ENCODE data around the gene TFDP1.
"Not testable (repeated sequence)": the region's sequence is repeated elsewhere in the genome, so short reads cannot be mapped to it uniquely, and the experiment has no call there.

TFDP1 gene

GRCh38 chr13:113551081-113552000, 33.2 kb upstream of the TFDP1 start:
- DNase-seq: no peak

DNA sequence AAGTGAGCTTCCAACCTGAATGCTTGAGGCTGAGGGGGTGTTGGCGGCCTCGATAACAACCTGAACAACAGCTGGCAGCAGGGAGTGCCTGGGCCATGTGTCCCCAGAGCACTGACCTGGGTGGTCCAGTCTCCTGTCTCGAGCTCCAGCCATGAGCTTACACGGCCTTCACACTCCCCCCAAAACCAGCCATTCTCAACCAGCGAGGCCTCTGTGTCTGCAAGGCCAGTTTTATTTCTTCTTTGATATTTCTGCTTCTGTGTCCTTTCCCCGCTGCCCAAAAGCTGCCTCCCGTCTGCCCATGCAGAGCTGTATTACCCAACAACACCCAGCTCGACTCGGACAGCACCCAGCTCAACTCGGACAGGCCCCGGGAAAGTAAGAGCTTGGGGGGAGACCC, 32.5 kb upstream of the TFDP1 start:
- DNase-seq: no peak

DNA sequence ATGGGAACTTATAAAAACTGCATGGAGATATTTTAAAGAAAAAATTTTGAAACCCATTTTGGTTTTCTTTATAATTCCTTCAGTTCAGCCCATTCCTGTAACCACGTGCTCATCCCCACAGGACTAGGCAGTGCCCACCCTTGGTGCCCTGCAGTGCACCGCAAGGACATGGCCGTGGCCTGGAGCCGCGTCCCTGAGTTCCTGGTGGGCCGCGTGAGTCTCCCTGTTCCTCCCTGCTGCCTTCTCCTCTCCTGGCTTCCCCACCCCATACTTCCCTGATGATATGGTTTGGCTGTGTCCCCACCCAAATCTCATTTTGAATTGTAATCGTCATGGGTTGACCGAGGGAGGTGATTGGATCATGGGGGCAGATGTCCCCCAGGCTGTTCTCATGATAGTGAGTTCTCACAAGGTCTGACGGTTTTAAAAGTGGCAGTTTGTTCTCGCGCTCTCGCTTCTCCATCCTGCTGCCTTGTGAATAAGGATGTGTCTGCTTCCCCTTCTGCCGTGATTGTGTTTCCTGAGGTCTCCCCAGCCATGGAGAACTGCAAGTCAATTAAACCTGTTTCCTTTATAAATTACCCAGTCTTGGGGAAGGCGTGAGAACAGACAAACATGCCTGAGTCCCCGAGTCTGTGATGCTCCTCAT, 31.6 kb upstream of the TFDP1 start:
- DNase-seq: no peak

DNA sequence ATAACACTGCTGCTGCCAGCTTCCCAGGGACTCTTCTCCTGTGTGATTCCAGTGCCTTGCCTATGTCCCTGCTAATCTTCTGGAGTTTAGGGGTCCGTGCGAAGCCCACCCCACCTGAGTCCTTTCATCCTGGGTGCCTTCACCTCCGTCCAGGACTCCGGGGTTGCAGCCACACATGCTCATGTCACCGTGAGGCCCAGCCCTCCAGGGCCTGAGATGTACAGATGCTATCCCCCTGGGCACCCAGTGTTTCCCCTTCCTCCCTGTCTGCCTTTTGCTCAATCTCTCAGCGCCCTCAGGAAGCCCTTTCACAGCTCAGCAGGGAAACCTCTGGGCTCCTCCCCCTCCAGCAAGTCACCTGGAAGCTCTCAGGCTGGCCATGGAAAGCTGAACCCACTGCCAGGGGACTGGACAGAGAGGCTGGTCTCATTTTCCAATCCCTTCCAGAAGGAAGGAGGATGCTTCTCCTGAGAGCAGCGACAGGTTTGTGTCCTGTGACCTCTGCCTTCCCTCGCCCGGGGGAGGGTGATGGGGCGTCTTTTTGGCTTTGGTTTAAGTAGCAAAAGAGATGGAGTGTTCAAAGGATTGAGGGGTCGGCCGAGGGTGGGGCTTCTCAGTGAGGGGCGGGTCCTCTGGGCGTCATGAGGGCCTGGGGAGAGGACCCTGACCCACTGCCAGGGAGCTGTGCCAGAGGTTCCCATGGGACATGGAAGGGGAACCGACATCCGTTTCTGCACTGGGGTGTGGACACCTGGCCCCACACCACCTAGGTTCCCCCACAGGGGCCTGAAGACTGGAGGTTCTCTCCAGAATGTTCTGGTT, 30.8 kb upstream of the TFDP1 start:
- DNase-seq: no peak

DNA sequence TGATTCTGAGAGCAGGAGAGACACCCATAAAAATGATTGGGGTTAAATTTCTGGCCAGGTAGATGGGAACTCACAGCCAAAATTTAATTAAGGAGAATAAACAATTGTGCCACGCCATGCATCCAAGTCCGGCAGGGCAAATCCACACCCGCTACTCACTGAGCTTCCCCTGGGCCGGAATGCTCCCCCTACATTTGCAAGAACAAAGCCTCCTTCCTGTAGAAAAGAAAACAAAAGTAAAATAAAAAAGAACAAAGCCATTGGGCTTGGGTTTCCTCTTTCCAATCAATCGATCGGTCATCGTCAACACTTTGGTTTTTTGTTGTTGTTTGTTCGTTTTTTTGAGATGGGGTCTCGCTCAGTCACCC, 30.2 kb upstream of the TFDP1 start:
- DNase-seq: no peak

GRCh38 chr13:113555141-113555540, 29.4 kb upstream of the TFDP1 start:
- no peak for DNase-seq

- no peak for DNase-seq
These were observed 27.5 kb upstream of the TFDP1 start for GRCh38 chr13:113557013-113557412.

DNA sequence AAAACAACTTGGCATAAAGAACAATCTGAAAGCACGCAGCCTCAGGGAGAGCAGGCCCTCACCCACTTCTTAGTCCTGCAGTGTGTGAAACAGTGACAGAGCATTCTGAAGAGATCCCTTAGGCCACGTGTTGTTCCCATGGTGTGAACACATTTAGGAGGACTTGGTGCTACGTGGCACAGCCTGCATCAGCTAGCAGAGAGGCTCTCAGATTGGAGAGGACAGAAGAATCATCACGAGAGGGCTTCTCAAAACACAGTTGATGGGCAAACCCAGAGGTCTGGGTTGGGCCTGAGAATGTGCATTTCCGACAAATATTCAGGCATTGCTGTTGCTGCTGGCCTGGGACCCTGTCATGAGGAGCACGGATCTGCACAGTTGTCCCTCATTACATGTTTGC, 26.1 kb upstream of the TFDP1 start:
- DNase-seq: no peak

- no peak for DNase-seq
These were observed 25.5 kb upstream of the TFDP1 start for GRCh38 chr13:113559061-113559460.

GRCh38 chr13:113559901-113560644, 24.5 kb upstream of the TFDP1 start:
- DNase-seq: no peak

- no peak for DNase-seq
These were observed 23.7 kb upstream of the TFDP1 start for GRCh38 chr13:113560645-113561416.

DNA sequence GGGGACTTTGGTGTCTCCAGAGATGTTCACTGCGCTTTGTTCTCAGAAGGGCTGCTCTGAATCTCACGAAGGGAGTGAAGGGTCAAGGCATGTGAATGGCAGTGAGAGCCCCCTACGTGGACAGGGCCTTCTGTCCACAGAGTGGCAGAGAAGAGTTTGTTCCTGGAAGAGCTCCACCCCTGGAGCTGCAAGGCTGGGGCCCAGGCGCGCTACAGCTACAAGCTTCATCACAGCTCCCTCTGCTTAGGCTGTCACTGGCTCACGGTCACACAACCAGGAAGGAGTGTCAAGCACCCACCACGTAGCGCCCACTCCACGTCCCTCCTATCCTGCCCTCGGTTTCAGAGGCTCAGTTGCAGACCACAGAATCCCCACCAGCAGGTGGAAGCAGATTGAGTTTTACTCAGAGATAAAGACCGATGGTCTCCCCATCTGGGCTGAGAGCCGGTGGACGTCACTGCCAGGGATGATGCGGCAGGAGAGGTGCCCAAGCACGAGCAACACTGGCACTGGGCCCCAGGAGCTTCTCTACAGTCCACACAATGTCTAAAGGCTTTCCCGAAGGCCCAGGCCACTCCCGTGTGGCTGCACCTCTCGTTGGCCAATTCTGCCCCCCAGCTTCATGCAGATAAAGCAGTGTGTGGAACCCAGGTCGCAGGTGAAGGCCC, 23.0 kb upstream of the TFDP1 start:
- no peak for DNase-seq

DNA sequence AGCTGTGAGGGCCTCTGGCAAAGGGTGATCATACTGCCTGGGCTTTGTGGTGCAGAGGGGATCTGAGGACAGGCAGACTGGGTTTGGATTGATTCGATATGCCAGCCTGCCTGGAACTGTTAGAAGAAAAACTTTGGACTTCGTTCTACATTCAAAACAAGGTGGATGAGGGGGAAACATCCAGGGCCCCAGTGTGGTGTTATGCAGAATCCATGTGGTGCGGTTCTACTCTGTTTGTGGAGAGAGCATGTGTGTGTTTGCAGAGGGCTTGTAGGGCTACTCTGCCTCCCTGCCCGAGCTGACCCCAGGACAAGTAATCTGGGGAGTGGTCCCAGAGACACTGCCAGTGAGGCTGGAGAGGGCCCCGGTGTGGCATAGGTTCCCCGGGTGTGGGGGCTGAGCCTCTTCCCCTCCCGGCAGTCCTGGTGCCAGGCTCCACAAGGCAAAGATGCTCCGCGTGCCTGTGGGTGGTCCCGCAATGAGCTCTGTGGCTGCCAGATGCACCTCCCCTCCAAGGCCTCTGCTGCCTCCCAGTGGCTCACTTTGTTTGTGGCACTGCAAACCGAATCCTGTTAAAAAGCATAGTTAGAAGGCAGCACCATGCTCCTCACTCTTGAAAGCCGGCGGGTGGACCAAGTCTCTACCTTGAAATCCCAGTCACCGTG, 22.3 kb upstream of the TFDP1 start:
- peak; percentile 34 for DNase-seq

DNA sequence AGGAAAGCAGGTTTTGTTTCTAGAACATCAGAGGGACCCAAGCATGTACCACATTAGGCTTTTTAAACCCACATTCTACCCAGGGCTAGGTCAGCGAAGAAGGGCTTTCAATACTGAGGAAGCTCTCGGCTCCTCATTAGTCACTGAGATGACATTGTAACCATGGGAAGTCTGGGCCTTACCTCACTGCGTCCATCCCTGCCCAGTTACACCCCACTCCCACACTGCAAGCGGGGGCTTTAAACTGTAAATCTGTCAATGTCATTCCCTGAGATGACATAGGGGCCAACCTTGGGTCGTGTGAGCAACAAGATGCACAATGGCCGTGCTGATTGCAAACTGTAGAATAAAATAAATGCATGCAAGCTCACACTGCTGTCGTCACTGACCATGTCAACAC, 21.7 kb upstream of the TFDP1 start:
- DNase-seq: no peak

DNA sequence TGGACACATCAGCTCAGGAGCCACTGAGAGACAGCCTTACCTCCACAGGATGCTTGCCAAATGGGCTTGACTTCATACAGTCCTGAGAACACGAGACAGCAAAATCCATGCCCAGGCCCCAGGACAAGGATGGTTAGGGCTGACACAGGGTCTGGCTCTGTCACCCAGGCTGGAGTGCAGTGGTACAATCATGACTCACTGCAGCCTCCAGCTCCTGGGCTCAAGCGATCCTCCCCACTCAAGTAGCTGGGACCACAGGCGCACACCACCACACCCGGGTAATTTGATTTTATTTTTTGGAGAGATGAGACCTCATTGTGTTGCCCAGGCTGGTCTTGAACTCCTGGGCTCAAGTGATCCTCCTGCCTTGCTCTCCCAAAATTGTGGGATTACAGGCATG, 21.0 kb upstream of the TFDP1 start:
- not testable (repeated sequence) for DNase-seq

- no peak for DNase-seq
These were observed 20.1 kb upstream of the TFDP1 start for GRCh38 chr13:113564331-113565023.

DNA sequence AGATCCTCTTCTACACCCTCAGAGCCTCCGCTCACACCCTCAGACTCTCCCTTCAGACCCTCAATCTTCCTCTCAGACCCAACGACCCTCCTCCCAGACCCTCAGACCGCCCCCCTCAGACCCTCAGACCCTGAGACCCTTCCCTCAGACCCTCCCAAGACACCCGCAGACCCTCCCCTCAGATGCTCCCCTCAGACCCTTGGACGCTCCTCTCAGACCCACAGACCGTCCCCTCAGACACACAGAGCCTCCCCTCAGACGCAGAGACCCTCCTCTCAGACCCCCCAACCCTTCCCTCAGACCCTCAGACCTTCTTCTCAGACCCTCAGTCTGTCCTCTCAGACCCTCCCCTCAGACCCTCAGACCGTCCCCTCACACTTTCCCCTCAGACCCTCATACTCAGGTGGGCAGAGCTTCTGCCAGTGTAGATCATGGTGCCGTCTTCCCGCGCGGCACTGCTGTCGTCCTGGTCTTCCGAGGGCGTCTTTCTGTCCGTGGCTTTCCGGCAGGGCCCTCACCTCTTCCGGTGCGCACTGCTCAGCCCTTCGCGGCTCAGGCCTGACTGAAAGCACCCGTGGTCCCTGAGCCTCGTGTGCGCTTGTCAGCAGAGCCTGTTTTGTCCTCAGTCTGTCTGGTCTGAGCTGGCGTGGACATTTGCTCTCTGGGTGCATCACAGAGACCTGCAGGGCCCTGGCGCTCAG, 18.9 kb upstream of the TFDP1 start:
- DNase-seq: no peak

DNA sequence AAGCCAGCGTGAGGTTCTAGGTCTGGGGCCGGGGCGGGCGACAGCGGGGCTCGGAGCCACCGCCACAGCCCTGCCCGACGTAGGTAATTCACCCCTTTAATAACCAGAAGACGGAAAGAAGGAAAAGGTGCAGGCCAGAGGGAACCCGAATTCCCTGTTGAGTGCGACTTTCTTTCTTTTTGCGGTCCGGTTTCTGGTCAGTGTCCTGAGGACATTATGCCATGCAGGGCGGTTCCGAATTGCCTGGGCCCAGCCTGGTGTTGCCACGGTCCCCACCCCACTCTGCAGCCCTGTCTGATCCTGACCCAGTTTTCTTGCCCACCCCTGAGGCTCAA, 18.4 kb upstream of the TFDP1 start:
- no peak for DNase-seq

DNA sequence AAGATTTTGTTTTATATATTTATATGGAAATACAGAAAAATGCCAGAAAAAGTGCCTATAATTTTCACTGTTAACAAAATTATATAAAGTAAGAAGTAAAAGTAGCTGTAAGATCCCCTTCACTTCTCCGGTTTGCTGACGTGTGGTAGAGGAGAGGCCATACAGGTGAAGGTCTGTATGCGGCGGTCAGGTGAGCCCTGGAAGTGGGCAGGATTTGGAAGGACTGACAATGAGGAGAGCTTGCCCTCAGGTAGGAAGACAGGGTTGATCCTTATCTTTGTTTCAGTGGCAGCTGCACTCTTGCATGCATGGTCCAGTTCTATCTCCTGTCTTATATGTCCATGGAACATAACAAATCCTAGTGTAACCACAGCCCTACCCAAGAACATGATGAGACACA, 16.9 kb upstream of the TFDP1 start:
- no peak for DNase-seq

DNA sequence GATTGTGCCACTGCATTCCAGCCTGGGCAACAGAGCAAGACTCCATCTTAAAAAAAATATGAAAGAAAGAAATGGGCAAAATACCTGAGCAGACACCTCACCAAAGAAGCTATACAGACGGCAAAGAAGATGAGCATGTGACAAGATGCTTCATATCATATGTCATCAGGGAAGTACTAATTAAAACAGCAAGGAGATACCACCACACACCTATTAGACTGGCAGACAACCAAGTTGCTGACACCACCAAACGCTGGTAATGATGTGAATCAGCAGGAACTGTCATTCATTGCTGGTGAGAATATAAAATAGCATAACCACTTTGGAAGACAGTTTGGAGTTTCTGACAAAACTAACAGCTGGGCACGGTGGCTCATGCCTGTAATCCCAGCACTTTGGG, 11.5 kb upstream of the TFDP1 start:
- DNase-seq: no peak
